Cardiac fibroblast (primary cell): ENCODE data around the gene RASGRP3.

Source experiments
- DNase-seq, 2 donors: peaks; one replicate each; pipeline versions ENCODE4 v3.0.0 to v3.0.0-alpha.2; 2010; ENCODE audit warnings: low read depth in 2 of 2
- H3K4me3 ChIP-seq, 2 donors: replicated peaks in 1 of 2; 1 replicate in 1 of 2; 2 replicates in 1 of 2; pipeline ENCODE4 v1.5.1; 2011; ENCODE audit warnings: low read depth in 2 of 2, low read length in 2 of 2, mild to moderate bottlenecking in 2 of 2, moderate library complexity in 1 of 2
- TF ChIP-seq, protein P1 (sequence below): IDR thresholded peaks from one replicate; pipeline ENCODE4 v1.5.1; 2011; ENCODE audit warnings: low read depth, mild to moderate bottlenecking, low read length, inconsistent platforms

Gene RASGRP3

DNA sequence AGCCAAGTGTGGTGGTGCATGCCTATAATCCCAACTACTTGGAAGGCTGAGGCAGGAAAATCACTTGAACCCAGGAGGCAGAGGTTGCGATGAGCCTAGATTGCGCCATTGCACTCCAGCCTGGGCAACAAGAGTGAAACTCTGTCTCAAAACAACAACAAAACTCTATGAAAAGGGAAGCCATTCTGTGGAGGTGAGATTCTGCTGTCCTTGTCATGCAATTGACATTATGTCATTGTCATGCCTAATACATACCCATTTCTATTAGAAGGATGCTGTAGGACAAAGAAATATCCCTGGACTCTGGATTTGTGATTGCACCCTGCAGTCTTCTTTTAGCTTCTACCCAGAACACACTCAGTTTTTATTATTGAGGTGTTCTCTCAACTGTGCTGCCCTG is 8.6 kb downstream of the RASGRP3 start:
- H3K4me3 ChIP-seq: no peak overlapping the region
- DNase-seq: no peak
- TF ChIP-seq, protein P1, sequence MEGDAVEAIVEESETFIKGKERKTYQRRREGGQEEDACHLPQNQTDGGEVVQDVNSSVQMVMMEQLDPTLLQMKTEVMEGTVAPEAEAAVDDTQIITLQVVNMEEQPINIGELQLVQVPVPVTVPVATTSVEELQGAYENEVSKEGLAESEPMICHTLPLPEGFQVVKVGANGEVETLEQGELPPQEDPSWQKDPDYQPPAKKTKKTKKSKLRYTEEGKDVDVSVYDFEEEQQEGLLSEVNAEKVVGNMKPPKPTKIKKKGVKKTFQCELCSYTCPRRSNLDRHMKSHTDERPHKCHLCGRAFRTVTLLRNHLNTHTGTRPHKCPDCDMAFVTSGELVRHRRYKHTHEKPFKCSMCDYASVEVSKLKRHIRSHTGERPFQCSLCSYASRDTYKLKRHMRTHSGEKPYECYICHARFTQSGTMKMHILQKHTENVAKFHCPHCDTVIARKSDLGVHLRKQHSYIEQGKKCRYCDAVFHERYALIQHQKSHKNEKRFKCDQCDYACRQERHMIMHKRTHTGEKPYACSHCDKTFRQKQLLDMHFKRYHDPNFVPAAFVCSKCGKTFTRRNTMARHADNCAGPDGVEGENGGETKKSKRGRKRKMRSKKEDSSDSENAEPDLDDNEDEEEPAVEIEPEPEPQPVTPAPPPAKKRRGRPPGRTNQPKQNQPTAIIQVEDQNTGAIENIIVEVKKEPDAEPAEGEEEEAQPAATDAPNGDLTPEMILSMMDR: no peak

DNA sequence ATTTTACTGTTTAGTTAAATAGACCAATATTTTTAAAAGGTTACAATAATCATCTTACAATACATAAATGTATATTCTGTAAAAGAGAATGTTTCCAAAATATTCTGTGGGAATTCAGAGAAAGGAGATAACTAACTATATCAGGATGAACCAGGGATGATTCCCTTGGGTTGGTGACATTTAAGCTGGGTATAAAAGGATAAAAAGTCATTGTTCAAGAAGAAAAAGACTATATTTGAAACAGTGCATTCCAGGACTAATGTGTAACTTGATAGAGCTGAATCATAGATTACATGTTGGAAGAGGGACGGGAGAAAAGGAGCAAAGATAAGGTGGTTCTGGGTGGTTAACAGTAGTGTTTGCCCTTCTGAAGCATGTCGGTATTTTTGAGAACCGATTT is 10.1 kb downstream of the RASGRP3 start:
- DNase-seq: no peak
- H3K4me3 ChIP-seq: no peak overlapping the region
- TF ChIP-seq, protein P1: no peak

DNA sequence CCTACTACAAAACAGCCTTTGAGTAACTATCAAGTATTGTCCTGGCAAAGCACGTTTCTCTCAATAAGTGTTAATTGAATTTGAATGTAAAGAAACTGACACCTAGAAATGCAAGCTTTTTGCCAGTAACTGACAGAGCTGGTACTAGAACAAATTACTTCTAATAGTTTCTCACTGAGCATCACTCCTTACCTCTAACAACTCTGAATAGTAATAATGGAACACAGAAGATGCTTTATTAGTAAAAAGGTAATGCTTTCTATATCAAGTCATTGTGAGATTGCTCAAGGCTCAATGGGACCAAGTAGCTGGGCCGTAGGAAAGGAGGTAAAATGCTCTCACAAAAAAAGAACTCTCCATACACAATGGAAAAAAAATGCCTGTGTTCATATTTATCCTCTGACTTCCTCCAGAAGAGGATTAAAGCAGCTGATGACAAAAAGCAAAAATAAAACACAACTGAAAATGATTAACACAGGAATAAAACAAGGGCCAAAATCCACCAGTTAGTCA is 11.8 kb downstream of the RASGRP3 start:
- TF ChIP-seq, protein P1: no peak
- H3K4me3 ChIP-seq: no peak overlapping the region
- DNase-seq: no peak

DNA sequence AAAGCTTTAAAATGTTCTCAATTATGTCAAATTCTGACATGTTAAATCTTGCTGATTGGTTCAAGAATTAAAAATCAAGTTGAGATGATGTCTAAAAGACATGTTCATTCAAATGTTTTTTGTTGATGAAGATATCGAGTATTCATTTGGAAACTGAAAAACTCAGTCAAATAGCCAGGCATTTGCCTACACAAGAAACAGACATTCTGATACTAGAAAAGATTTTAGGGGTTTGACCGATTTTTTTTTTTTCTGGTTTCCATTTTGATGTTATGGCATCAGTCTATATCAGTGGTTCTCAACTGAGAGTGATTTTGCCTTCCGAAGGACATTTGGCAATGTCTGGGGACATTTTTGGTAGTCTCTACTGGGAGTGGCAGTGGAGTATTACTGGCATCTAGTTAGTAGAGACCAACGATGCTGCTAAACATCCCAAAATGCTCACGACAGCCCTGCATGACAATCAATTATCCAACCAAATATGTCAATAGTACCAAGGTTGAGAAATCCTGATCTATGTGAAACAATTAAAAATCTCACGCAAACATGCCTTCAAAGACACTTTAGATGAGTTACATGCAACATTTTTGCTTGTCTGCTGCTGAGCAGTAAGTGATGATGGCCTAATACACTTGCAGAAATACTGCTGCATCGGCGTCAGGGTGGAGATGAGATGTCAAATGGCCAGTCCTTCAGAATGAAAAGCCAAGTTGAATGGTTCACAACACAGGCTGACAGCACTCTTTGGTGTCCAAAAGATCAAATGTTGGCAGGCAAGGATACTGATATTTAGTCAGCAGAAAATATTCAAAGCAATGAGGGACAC is 12.5 kb downstream of the RASGRP3 start:
- no peak for DNase-seq
- H3K4me3 ChIP-seq: no peak overlapping the region

DNA sequence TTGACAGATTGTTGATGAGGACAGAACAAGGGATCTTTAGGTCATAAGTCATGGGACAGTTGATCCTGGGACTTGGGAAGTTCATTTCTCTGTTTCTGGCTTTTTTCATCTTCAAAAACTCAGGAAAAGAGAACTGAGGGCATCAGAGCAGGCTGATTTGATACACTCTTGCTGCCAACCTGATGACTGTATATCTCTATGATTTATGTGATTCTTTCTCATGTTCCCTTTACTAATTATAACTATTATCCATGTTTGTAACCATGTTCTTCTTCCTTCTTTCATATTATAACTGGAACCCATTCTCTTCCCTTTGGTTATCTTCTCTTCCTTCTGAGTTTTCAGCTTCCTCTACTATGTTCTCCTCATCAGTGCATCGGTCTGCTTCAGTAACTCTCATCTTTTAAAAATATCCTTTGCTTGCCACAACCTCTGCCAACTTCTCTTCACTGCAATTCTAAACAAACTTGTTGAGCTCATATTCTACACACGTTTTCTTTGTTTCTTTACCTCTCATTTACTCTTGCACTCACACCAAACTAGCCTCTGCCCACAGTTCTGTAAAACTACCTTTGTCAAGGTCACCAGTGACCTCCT is 13.5 kb downstream of the RASGRP3 start:
- TF ChIP-seq, protein P1: no peak
- no peak for DNase-seq
- no peak overlapping the region for H3K4me3 ChIP-seq

More for the DNA sequence above, 12.5 kb downstream of the RASGRP3 start:
- TF ChIP-seq, protein P1: no peak

DNA sequence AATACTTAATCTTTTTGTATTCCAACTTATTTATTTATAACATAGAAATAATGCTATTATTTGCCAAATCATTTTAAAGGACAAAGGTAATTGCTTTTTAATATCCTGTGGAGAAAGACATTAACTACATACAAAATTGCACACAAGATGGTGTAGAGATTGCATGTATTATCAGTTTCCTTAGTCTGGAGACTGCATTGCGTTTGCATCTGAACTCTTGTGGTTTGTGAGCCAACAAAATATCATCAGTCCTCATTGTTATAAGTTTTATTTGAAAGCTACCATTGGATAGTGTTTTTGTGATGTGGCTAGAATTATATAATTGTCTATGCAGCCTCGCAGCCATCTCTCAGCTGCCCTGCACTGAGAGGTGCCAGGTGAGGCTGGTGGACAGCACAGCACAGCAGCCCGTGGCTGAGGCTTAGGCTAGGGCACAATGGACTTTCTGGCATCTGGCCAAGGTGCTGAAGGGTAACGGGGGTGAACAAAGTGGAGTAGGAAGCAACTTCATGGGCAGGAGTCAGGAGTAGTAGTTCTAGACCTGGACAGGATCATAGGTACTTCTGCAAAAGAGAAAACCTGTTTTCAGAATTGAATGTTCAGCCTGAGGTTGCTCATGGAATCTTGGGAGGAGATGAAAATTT is 15.1 kb downstream of the RASGRP3 start:
- DNase-seq: no peak
- TF ChIP-seq, protein P1: no peak
- H3K4me3 ChIP-seq: no peak overlapping the region
